Smooth muscle cell of the brain vasculature (primary cell): ENCODE results near the gene NUTM2D.
A peak's percentile ranks its signal among the peaks of the same experiment; 100 is the strongest.
"Not testable (repeated sequence)": the region's sequence is repeated elsewhere in the genome, so short reads cannot be mapped to it uniquely, and the experiment has no call there.

Source experiments
- DNase-seq: peaks from one replicate; pipeline ENCODE4 v3.0.0-alpha.2; 2012; ENCODE audit warnings: low read depth, low spot score

Gene NUTM2D, protein sequence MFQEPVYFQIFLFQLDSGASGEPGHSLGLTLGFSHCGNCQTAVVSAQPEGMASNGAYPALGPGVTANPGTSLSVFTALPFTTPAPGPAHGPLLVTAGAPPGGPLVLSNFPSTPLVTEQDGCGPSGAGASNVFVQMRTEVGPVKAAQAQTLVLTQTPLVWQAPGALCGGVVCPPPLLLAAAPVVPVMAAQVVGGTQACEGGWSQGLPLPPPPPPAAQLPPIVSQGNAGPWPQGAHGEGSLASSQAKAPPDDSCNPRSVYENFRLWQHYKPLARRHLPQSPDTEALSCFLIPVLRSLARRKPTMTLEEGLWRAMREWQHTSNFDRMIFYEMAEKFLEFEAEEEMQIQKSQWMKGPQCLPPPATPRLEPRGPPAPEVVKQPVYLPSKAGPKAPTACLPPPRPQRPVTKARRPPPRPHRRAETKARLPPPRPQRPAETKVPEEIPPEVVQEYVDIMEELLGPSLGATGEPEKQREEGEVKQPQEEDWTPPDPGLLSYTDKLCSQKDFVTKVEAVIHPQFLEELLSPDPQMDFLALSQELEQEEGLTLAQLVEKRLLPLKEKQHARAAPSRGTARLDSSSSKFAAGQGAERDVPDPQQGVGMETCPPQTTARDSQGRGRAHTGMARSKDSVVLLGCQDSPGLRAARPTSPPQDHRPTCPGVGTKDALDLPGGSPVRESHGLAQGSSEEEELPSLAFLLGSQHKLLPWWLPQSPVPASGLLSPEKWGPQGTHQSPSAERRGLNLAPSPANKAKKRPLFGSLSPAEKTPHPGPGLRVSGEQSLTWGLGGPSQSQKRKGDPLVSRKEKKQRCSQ

DNA sequence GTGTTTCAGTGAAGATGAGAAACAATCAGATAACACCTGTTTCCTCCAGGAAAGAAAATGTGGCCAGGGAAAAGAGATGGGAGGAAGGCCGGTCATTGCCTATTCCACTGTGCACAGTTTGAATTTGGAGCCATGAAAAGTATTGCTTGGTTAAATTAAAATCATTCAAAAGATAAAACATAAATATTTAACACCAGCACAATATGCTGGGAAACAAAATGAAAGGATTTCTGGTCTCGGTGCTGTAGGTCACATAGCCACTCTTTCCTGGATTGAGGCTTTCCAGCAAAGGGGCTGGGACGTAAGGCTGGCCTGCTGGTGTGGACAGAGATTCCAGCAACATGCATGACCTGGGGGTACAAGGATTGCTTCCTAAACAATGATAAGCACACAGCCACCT, at the start of gene NUTM2D:
NUTM2D (plus strand) TSS at position 301 of the 400 bp plus-strand sequence. CDS start 522 bp downstream, outside the sequence.
- DNase-seq = not testable (repeated sequence)

DNA sequence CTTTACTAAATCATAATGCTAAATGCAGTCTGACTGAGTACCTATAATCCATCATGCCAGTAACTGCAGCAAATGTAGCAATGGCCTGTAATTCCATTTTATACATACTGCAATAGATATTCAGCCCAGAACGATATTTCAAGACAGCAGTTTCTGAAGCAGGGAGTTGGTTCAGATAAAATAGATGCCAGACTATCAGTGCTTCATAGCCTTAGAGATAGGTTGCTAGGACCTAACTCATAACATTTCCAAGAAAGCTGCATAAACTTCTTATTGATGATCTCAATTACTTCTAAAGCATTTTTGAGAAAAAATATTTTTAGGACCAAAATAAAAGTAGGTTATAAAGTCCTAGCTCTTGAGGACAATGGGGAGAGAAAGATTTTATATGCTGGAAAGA, 48.8 kb upstream of the NUTM2D start:
- not testable (repeated sequence) for DNase-seq

DNA sequence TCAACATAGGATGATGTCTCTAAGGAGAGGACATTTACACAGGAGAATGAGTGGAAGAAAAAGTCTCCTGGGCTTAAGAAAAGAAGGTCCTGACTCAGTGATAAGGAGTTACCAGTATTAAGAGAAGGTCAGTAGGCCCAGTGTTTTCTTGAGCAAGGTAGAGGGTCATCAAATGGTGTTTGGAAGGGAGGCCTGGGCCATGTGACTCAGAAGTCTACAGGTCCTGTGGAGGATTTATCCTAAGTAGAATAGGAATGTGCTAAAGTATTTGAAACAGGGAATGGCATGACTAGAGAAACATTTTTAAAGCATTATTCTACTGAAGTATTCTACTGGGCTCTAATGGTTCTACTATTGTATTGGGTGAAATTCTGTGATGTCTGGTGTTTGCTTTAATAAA, 47.9 kb upstream of the NUTM2D start:
- not testable (repeated sequence) for DNase-seq

DNA sequence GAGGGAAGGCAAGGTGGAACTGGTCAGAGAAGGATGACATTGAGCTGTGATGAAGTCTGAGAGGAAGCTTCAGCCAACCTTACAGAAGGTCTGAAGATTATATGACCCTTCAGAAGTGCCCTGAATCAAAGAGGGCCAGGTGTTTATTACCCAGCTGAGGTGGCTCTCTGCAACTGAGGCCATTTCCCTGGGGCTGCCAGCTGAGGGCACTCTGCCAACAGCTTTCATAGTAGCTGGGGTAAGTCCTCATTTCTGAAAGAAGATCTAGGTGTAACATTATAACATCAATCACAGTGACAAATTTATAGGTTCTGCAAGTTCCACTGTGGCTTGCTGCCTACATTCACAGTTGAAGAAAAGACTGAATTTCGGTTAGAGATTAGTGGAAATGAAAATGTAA, 46.0 kb upstream of the NUTM2D start:
- DNase-seq = not testable (repeated sequence)

DNA sequence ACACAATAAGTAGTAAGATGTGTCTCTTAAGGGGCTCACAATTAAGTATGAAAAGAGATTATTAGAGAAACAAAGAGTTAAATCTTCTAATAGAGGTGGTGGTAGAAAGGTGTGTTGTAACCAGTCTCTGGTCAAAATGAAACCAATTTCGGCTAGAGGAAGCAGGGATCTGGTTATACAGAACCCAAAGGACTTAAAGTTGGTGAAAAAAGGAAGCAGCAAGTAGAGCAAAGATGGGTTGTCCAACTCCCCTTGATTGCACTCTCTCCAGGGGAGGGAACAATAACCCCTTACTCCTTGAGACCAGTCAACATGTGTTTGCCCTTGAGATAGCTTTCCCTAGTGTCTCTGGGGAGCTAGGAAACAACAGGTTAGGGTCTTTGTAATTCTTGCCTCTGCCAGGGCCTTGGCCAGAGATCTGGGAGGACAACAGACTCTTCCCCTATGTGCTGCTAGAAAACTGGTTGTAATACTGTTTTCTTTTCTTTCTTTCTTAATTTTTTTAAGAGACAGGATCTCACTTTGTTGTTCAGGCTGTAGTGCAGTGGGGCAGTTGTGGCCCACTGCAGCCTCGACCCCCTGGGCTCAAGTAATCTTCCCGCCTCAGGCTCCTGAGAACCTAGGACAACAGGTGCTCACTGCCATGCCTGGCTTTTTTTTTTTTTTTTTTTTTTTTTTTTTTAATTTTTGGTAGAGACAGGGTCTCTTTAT, 43.7 kb upstream of the NUTM2D start:
- DNase-seq = not testable (repeated sequence)

DNA sequence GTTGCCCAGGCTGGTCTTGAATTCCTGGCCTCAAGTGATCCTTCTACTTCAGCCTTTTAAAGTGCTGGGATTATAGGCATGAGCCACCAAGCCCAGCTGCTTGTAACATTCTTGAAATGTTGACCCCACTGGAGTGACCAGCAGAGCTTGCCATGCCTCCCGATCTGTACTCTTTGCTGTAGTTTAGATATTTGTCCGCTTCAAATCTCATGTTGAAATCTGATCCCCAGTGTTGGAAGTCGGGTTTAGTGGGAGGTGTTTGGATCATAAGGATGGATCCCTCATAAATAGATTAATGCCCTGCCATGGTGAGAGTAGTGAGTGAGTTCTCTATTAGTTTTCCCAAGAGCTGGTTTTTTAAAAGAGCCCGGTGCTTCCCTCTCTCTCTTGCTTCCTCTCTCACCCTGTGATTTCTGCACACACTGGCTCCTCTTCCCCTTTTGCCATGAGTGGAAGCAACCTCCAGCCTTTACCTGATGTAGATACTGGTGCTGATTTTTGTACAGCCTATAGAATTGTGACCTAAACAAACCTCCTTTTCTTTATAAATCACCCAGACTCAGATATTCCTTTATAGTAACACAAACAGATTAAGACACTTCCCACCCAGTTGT, 43.1 kb upstream of the NUTM2D start:
- not testable (repeated sequence) for DNase-seq

DNA sequence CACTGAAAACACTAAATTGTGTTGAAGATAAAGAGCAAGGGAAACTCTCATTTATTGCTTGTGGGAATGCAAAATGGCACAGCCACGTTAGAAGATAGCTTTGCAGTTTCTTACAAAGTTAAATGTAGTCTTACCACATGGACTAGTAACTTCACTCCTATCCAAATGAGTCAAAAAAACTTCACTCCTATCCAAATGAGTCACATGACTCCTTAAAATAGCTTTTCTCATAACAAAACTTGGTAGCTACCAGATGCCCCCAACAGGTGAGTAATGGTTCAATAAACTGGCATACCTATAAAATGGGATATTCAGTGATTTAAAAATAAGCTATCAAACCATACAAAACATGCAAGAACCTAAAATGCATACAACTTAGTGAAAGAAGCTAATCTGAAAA, 36.0 kb upstream of the NUTM2D start:
- DNase-seq = not testable (repeated sequence)

DNA sequence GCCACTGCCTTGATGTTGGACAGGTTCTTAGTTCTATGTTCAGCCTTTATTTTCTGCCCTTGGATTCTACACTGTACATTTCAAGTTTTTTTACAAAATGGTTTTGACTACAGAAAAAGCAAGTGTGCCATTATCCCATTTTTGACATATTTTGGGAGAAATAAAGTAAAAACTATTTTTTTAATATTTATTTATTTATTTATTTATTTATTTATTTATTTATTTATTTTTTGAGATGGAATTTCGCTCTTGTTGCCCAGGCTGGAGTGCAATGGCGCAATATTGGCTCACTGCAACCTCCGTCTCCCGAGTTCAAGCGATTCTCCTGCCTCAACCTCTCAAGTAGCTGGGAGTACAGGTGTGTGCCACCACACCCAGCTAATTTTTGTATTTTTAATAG, 33.0 kb upstream of the NUTM2D start:
- DNase-seq = not testable (repeated sequence)

DNA sequence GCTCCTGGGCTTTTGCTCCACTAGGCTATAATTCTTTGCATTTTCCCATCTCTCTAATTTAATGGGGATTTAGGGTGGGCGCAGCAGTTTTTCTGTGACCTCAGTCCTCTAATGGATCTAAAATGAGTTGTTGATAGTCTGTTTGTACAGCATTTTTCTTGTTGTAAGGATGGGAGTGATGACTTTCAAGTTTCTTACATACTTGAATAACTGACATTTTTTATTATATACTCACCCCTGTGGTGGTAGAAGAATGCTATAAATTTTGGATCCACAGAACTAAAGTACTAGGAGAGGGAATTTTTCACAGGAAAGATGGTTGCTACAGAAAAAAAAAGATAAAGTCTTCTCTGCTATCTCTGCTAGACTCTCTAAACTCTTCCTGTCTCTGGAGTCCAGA, 29.6 kb upstream of the NUTM2D start:
- not testable (repeated sequence) for DNase-seq

DNA sequence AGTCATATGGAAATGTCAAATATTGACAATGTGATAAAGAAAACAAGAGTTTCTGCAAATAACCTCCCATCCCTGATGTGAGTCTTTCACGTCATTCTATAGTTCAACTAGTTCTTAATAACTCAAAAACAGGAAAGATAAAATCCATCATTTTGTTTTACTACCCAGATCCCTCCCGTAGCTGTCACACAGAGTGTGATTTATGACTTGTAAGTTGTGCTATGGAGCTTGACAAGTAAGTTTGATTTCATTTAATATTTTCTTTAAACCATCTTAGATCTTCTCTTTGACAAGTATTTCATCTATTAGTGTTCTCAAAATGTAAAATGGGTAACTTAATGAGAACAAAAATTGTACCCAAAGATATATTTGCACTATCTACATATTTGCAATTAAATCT, 28.4 kb upstream of the NUTM2D start:
- not testable (repeated sequence) for DNase-seq

DNA sequence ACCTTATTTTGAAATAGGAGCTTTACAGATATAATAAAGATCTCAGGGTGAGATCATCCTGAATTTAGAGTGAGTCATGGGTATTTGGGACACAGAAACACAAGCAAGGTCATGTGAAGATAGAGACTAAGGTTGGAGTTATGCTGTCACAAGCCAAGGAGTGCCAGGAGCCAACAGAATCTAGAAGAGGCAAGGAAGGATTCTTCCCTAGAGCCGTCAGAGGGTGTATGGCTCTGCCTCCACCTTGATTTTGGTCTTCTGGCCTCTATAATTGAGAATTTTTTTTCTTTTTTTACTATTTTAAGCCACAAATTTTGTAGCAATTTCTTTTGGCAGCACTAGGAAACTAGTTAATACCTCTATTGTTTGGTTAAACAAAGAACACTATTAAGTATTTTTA, 24.9 kb upstream of the NUTM2D start:
- not testable (repeated sequence) for DNase-seq

DNA sequence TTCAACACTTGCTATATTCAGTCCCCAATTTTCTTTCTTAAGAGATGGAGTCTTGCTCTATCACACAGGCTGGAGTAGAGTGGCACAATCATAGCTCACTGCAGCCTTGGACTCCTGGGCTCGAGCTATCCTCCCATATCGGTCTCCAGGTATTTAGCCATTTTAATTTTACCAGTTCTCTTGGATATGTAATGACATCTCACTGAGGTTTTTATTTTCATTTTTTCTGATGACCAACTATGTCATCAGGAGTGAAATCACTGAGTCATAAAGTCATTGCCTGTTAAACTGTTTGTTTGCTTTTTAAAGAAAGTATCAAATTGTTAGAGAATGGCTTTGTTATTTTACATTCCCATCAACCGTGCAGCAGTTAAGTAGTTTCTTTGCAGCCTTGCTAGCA, 17.1 kb upstream of the NUTM2D start:
- DNase-seq = not testable (repeated sequence)

DNA sequence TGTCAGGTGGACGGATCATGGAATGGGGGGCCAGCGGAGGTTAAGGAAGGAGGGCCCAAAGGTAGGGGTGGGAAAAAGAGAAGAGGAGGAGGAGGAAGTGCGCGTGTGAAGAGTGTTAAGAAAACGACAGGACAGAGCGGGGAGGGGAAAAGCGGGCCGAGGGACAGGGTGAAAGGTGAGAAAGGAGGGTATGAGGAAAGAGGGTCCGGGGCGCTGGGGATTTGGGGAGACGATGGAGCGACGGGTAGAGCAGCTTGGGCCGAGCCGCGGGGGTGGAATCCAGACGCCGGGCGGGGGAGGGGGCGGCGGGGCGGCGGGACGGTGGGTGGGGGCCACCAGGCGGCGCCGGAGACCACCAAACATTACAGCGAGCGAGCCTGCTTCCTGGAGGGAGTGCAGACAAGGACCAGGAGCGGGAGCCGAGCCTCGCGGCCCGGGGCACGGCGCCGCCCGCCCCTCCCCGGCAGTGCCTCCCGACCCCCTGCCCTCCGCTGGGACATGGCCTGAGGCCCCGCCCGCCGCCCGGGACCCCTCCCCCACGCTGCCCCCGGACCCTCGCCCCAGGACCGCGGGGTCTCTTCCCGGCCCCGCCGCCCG, 15.9 kb upstream of the NUTM2D start:
- not testable (repeated sequence) for DNase-seq

DNA sequence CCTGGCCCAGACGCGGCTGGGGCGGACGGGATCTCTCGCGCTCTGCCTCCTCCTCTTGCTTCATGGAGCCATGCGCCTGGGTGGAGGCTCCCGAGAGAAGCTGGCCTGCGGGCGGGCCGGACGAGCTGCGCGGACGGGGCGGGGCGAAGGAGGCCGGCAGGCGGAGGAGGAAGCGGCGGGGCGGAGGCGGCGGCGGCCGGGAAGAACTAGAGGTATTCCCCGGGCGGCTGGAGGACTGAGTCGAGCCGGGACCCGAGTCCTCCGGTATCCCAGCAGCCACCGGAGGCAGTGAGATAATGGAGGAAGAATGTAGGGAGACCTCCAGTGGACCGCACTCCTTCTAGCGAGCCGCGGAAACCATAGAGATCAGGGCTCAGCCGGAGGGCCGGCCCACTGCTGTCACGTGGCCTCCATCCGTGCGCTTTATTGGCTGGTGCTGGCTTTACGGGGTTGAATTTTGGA, 15.3 kb upstream of the NUTM2D start:
- DNase-seq = peak; percentile 56

DNA sequence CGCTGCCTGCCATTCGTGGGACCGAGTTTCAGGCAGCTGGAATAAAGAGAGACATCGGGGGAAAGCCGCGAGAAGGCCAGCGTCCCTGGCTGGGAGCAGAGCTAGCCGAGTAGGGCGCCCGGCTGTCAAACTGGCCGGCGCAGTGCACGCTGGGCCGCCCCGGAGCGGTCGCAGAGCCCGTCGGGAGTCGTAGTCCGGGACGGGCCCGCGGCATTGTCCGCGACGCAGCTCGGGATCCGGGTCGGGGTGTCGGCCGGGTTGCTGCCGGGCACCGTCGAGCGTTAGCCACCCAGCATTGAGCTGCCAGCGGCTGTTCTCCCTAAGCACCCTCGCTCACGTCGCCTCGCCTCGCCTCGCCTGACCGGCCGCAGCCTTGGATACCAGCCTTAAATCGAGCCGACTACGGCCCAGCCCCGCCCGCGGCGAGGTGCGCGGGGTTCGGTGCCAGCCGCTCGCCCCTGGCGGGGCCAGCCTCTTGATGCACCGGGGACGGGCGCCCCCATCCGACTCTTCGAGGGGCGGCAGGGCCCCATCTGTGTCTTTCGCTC, 14.8 kb upstream of the NUTM2D start:
- peak; percentile 41 for DNase-seq

DNA sequence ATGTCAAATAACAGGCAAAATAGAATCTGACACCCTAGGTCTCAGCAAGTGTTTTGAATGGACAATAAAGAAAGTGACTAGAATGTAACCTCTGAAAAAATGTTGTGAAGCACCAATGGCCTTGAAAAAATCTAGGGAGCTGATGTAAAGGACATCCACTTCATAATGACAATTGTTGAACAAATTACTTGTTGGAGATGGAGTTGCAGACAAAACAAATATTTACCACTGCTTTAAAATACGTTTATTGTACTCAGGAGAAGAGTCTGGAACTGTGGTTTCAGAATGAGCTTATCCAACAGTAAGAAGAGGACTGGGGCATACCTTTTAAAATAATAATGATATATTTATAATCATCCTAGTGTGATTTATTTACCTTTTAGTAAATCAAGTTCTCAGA, 11.8 kb upstream of the NUTM2D start:
- not testable (repeated sequence) for DNase-seq

DNA sequence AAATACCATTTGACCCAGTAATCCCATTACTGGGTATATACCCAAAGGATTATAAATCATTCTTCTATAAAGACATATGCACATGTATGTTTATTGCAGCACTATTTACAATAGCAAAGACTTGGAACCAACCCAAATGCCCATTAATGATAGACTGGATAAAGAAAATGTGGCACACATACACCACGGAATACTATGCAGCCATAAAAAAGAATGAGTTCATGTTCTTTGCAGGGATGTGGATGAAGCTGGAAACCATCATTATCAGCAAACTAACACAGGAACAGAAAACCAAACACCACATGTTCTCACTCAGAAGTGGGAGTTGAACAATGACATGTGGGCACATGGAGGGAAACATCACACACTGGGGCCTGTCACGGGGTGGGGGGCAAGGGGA, 7.4 kb upstream of the NUTM2D start:
- not testable (repeated sequence) for DNase-seq

DNA sequence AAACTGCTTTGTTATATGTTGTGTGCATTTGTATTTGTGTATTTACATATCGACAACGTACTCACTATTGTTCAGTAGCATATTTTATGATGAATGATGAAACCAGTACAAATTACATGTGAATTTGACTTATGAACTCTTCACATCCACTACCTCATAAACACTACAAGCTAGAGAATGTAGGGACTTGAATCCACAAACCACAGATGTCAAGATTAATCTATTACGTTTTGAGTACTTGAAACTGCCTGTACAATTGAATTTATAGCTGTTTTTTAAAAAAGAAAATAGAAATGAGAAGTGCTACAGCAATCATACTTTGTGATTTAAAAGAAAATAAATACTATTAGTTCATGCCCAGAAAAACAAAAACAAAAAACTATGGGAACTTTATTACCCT, 4.7 kb upstream of the NUTM2D start:
- DNase-seq = not testable (repeated sequence)

DNA sequence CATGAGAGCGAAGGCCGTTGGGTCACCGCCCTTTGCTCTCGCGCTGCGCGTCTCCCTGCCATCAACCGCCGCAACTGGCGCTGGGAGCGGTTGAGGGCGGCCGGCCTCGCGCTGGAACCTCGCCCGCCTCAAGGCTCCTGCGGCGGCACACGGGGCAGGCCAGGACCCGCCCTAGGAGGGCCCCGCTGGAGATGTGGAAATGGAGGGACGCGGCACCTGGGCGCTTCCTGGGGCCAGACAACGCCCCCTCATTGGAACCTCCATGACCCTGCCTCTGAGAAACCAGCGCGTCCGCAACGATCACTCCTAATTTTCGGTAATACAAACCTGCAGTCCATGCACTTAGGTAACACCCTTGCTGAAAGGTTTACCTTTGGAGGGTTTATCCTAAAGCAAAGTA, 2.4 kb upstream of the NUTM2D start:
- DNase-seq = not testable (repeated sequence)

DNA sequence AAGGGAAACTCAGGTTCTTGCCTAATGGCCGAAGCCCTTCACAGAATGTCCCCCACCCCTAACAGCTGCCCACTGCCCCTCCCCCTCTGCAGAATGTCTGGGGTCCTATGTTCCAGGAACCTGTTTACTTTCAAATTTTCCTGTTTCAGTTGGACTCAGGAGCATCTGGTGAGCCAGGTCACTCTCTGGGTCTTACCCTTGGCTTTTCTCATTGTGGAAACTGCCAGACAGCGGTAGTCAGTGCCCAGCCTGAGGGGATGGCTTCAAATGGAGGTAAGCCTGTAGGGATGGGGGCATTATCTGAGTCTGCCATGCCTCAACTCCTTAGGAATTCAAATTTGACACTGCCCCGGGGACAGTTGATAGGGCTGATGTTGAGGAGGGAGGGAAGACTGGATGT, 615 bp downstream of the NUTM2D start:
- DNase-seq = not testable (repeated sequence)
